HG02973 (cell line): ENCODE measurements around the gene STIP1.

ENCODE experiments used
- ATAC-seq: cut with Tn5 transposase; IDR thresholded peaks from one replicate; pipeline ENCODE4 v1.9.1; 2021; ENCODE audit warnings: moderate library complexity; ENCODE audit not compliant: unreplicated experiment

Gene STIP1

DNA sequence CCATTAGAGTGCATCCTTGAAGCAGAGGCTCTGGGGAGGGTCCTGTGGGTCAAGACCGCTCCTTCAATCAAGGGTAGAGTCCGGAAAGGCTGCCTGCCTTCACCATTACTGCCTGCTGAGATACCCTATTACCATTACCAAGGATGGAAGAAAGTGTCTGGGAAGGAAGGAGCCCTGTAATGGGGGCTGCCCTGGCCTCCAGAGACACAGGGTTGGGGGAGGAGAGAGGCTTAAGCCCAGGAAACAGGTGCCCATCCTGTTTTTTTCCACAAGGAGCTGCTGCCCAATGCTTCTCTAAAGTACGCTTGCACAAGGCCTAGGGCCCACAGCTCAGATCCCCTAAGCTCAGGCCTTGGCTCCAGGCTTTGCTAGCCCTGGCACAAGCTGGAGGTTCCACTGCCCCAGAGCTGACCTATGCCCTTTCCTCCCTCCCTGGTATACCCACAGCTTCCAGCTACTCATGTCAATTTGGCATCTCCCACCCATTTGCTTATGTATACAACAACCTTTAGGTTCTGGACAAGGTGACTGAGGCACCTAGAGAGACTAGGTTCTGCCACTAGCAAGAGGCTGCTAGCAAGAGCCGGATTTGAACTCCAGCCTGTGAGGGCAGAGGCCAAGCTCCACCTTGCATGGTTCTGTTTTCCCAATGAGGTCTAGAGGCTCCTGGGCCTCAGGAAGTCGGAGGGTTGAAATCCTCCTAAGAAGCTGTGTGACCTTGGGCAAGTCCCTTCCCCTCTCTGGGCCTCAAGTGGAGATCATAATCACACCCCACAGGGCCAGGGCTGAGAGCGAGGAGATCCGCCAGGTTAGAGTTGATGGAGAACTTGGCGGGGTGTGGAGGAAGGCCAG is 63.8 kb downstream of the STIP1 start:
- no peak for ATAC-seq

- ATAC-seq: no peak
Observed at GRCh38 chr11:64250415-64251015, 64.5 kb downstream of the STIP1 start.

- ATAC-seq: no peak
Observed at GRCh38 chr11:64251016-64251752, 65.2 kb downstream of the STIP1 start, which contains the start of gene PLCB3. Gene PLCB3 (plus strand): TSS chr11:64251530. CDS start chr11:64251650, 120 bp downstream.

GRCh38 chr11:64251753-64252002 is 65.7 kb downstream of the STIP1 start:
- no peak for ATAC-seq

- no peak for ATAC-seq
Observed at GRCh38 chr11:64252003-64252872, 66.3 kb downstream of the STIP1 start.

- ATAC-seq: no peak
Observed at GRCh38 chr11:64253043-64253442, 67.1 kb downstream of the STIP1 start.

DNA sequence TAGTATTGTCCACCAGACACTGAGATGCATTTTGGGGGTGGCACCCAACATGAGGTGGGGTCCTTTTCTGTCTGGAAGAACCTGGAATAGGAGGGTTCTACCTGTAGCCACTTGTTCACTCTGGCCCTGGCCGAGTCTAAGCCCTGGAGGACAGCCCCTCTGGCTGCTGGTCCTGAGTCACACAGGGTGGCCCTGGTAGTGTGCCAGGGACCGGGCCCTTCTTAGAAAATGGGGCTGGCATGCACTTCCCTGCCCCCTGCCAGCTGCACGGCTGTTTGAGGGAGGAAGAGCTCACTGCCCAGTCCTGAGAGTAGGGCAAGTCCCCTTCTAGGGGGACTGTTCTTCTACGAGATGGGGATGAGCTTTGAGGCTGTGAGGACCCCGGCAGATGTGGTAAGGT is 67.5 kb downstream of the STIP1 start:
- no peak for ATAC-seq
